Measurements from ENCODE around the gene SHBG. TPM values are rescaled to one million over a fixed set of nuclear protein-coding genes. Genes with fewer than 3 reads are reported as not detected.

The SHBG gene
- total RNA-seq, 1 experiment from 2014 or later, result not detected

- no peak for DNase-seq (ENCODE audit: low spot score)
These were observed 16.5 kb downstream of the SHBG start for GRCh38 chr17:7646457-7646856.

DNA sequence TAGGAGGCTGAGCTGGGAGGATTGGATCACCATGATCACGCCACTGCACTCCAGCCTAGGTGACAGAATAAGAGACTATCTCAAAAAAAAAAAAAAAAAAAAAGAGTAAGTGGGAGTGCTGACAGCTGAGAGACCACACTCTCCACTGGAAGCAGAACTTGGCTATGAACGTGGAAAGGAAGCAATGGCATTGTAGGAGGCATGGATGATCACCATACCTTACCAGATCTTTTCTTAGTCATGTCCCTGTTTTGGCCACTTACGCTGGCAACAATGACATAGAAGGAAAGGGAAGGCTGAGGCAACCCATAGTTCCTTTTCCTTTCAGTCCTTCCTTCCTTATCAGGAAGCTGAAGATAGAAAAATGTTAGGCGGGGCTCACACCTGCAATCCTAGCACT, 17.1 kb downstream of the SHBG start:
- no peak for DNase-seq (ENCODE audit: low spot score)

- DNase-seq (ENCODE audit: low spot score), result peak; percentile 10
These were observed 20.7 kb downstream of the SHBG start, which contains the start of gene ATP1B2 for GRCh38 chr17:7650509-7651096. Gene ATP1B2 (plus strand): TSS chr17:7650926. CDS start chr17:7651519, 593 bp downstream.

DNA sequence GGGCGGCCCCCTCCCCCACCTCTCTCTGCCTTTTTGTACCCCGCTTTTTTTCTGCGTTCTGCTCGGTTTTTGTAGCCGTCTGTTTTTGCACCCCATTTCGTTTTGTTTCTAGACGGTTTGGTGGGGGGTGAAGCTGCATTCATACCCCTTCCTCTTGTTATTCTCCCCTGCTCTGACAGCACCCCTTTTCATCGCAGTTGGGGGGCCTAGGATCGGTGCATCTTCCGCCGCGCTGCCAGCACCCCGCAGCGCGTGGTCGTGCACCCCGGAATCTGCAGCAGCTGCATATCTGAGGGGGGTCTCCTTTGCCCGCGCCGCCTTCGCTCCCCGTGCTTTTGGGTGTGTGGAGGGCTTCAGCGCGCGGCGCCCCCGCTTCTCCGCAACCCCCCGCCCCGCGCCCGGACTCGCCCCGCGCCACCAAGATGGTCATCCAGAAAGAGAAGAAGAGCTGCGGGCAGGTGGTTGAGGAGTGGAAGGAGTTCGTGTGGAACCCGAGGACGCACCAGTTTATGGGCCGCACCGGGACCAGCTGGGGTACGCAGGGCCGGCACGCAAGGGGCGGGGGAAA, 21.2 kb downstream of the SHBG start:
- no peak for DNase-seq (ENCODE audit: low spot score)

DNA sequence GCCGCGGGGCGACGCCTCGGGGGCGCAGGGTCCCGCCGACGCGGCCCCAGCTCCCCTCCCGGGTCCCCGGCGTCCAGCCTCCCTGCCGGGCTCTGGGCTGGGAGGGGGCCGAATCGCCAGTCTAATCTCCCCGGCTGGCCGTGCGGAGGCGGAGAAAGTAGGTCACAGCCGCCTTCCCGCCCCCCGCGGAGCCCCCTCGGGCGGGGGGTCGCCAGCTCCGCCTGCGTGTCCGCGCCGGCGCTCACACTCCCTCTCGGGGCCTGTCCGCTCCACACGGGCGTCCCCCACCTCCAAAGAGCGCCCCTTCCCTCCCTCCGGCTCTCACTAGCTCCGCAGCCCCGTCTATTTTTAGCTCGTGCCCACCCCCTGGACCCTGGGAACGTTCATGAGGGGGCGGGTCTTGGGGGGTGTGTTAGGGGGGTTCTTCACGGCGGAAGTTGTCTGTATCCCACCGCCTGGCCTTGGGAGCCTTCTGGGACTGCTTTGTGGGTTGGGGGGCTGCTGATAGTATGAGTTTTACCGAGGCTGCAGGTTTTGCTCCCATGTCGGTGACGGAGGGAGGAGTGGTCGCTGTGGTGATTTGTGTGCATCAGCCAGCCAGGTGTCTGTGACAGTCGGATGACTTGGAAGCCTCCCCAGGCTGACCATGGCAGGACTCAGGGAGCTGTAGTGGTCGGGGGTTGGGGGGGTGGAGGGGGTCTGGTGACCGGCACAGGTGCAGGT, 21.9 kb downstream of the SHBG start:
- no peak for DNase-seq (ENCODE audit: low spot score)

DNA sequence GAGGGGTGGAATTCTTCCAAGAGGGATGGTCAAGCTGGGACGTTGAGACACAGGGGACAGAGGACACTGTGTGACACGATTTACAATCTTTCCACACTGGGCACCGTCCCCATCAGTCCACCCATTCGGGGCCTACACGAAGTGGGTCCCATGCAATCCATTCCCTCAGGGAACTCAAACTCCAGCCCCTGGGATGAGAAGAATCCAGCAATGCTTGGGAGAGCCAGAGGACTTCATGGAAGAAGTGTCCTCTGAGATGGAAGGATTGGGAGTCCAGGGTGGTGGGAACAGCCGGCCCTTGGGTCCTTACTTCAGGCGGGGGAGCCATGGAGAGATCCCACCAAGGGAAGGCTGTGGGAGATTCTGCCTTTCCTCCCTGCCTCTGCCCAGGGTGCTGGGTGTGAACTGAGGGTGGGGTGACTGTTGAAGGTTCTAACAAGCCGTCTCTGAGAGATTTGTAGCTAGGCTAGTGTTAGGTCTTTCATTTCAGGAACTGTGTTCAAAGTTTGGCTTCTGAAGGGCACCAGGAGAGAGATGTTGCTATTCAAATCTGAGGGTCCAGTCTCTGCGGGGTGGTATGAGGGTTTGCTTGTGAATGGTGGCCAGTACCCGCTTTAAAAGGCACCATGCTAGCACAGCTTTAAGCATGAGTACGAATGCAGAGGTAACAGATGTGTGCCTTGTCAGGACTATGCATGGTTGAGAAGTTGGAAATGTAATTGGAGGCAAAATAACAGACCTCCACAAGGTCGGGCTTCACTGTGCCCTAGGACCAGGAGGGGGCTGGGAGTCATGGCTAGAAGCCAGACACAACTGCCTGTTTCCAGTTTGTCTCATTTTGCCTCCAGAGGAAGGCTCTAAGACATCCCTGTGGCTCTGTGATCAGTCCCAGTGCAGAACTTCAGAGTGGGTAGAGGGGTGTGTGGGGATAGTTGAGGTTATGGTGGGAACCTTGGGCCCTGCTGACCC, 22.7 kb downstream of the SHBG start:
- no peak for DNase-seq (ENCODE audit: low spot score)

- DNase-seq (ENCODE audit: low spot score), result no peak
These were observed 25.1 kb downstream of the SHBG start for GRCh38 chr17:7654832-7655540.

- no peak for DNase-seq (ENCODE audit: low spot score)
These were observed 25.6 kb downstream of the SHBG start for GRCh38 chr17:7655541-7655840.

- DNase-seq (ENCODE audit: low spot score), result no peak
These were observed 27.1 kb downstream of the SHBG start for GRCh38 chr17:7656958-7657609.

DNA sequence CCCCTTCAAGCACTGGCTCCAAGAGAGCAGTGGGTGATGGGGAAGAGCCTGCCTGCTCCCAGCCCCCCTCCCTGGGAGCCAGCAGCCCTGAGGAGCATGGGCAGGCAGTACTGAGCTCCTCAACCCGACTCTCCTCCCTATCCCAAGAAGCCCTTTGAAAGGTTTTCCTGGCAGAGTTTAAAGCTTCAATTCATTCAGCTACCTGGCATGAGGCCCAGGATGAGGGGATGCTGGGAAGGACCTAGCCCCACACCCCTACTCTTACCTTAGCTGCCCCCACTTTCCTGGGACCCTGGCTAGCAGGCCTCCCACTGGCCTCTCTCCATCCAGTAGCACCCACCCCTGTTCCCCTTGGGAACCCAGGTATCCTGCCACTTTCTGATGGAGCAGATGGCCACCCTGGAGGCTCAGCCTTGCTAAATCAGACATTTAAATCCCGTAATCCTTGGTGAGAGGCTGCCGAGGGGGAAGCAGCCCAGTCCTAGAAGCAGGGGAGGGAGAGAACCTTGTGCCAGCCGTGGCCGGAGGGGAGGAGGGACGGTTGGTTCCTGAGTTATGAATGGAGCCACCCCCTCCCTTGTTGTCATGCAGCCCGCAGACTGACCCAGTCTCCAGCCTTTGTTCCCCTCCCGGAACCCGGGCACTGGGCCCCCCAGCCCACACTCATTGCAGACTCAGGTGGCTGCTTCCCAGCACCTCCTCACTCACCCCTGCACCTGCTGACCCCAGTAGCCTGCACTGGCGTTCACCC, 37.9 kb downstream of the SHBG start:
- no peak for DNase-seq (ENCODE audit: low spot score)

DNA sequence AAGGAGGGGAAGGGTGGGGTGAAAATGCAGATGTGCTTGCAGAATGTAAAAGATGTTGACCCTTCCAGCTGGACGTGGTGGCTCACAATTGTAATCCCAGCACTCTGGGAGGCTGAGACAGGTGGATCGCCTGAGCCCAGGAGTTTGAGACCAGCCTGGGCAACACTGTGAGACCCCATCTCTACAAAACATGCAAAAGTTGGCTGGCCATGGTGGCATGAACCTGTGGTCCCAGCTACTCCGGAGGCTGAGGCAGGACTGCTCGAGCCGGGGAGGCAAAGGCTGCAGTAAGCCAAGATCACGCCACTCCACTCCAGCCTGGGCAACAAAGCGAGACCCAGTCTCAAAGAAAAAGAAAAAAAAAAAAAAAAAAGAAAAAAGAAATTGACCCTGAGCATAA, 38.5 kb downstream of the SHBG start:
- DNase-seq (ENCODE audit: low spot score), result no peak

DNA sequence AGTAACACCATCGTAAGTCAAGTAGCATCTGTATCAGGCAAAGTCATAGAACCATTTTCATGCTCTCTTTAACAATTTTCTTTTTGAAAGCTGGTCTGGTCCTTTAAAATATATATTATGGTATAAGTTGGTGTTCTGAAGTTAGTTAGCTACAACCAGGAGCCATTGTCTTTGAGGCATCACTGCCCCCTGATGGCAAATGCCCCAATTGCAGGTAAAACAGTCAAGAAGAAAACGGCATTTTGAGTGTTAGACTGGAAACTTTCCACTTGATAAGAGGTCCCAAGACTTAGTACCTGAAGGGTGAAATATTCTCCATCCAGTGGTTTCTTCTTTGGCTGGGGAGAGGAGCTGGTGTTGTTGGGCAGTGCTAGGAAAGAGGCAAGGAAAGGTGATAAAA, 43.3 kb downstream of the SHBG start:
- DNase-seq (ENCODE audit: low spot score), result peak; percentile 45

GRCh38 chr17:7674934-7675333, 45.0 kb downstream of the SHBG start:
- DNase-seq (ENCODE audit: low spot score), result no peak

DNA sequence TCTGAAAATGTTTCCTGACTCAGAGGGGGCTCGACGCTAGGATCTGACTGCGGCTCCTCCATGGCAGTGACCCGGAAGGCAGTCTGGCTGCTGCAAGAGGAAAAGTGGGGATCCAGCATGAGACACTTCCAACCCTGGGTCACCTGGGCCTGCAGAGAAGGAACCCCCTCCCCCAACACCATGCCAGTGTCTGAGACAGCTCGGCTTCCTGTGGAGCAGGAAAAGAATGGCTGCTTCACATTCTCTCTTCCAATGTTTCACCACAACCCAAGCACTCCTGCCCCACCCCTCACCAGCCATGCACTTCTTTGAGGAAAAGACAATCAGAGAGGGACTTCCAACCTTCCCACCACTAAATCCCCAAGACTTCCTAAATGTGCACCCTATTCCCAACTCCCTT, 46.6 kb downstream of the SHBG start:
- DNase-seq (ENCODE audit: low spot score), result no peak

- no peak for DNase-seq (ENCODE audit: low spot score)
These were observed 47.6 kb downstream of the SHBG start for GRCh38 chr17:7677388-7678067.
